CD14-positive monocyte (primary cell): ENCODE results near the gene CNTNAP1. TPM values are rescaled to one million over a fixed set of nuclear protein-coding genes. Genes with fewer than 3 reads are reported as not detected.

Source experiments
- DNase-seq, 3 donors: peaks; one replicate each; pipeline ENCODE4 v3.0.0-alpha.2; 2011 to 2022
- H2AFZ ChIP-seq: 2 replicates; pipeline ENCODE4 v1.6.0; 2012; ENCODE audit warnings: mild to moderate bottlenecking, low read depth, low read length, inconsistent platforms; ENCODE audit not compliant: insufficient read depth, poor library complexity, severe bottlenecking
- H3K27ac ChIP-seq, 2 donors: 1 replicate in 1 of 2; 2 replicates in 1 of 2; pipeline ENCODE4 v1.5.1; 2012 to 2013; ENCODE audit warnings: low read length in 2 of 2, control low read depth in 1 of 2, inconsistent platforms in 1 of 2, low read depth in 1 of 2, mild to moderate bottlenecking in 1 of 2
- H3K27me3 ChIP-seq, 2 donors: one replicate each; pipeline versions ENCODE4 v1.6.0 to v1.6.1; 2011 to 2013; ENCODE audit warnings: low read length in 2 of 2; ENCODE audit not compliant: control insufficient read depth in 2 of 2, insufficient read depth in 2 of 2
- H3K36me3 ChIP-seq, 2 donors: replicated peaks in 1 of 2; 1 replicate in 1 of 2; 2 replicates in 1 of 2; pipeline versions ENCODE4 v1.5.1 to v1.6.1; 2012 to 2013; ENCODE audit warnings: low read length in 2 of 2, control low read depth in 1 of 2, inconsistent platforms in 1 of 2, mild to moderate bottlenecking in 1 of 2; ENCODE audit not compliant: insufficient read depth in 2 of 2, control insufficient read depth in 1 of 2
- H3K4me1 ChIP-seq, 2 donors: 1 replicate in 1 of 2; 2 replicates in 1 of 2; pipeline versions ENCODE4 v1.5.1 to v1.6.1; 2012 to 2013; ENCODE audit warnings: low read length in 2 of 2, control low read depth in 1 of 2, inconsistent platforms in 1 of 2, mild to moderate bottlenecking in 1 of 2, moderate library complexity in 1 of 2; ENCODE audit not compliant: insufficient read depth in 2 of 2, control insufficient read depth in 1 of 2
- H3K4me2 ChIP-seq: replicated peaks from 2 replicates; pipeline ENCODE3; 2012; ENCODE audit warnings: low read length, moderate library complexity, mild to moderate bottlenecking; ENCODE audit not compliant: poor library complexity, severe bottlenecking; ENCODE audit errors: extremely low read depth
- H3K4me3 ChIP-seq, 3 experiments: fragments of 200-600 bp in 1 of 3; sonication (generic) in 1 of 3; replicated peaks in 1 of 3; 1 replicate in 2 of 3; 2 replicates in 1 of 3; pipeline ENCODE4 v1.5.1; 2011 to 2013; ENCODE audit warnings: low read length in 3 of 3, mild to moderate bottlenecking in 3 of 3, control low read depth in 2 of 3, low read depth in 2 of 3, inconsistent platforms in 1 of 3, moderate library complexity in 1 of 3
- H3K79me2 ChIP-seq: 2 replicates; pipeline ENCODE4 v1.6.0; 2012; ENCODE audit warnings: mild to moderate bottlenecking, control low read depth, inconsistent platforms, low read length, moderate library complexity; ENCODE audit not compliant: insufficient read depth
- H3K9ac ChIP-seq: 2 replicates; pipeline ENCODE4 v1.6.0; 2017; ENCODE audit warnings: low read length, mild to moderate bottlenecking; ENCODE audit not compliant: insufficient read depth, poor library complexity, severe bottlenecking
- H3K9me3 ChIP-seq, 2 donors: replicated peaks in 1 of 2; 1 replicate in 1 of 2; 2 replicates in 1 of 2; pipeline versions ENCODE4 v1.5.1 to v1.6.1; 2012 to 2013; ENCODE audit warnings: low read length in 2 of 2, control low read depth in 1 of 2; ENCODE audit not compliant: control insufficient read depth in 1 of 2, insufficient read depth in 1 of 2
- H4K20me1 ChIP-seq: 2 replicates; pipeline ENCODE4 v1.6.0; 2012; ENCODE audit warnings: mild to moderate bottlenecking, low read length, control low read depth, moderate library complexity; ENCODE audit not compliant: insufficient read depth
- H3K27ac Mint-ChIP-seq, 7 donors: one replicate each; pipeline ENCODE4 v1.8.0; 2020; ENCODE audit warnings: mild to moderate bottlenecking in 7 of 7, mixed read lengths in 7 of 7, moderate library complexity in 6 of 7, inconsistent platforms in 2 of 7
- H3K27me3 Mint-ChIP-seq, 3 donors: one replicate each; pipeline ENCODE4 v1.8.0; 2021 to 2022; ENCODE audit warnings: low read depth in 3 of 3, mild to moderate bottlenecking in 3 of 3, mixed read lengths in 3 of 3, moderate library complexity in 3 of 3, inconsistent platforms in 1 of 3
- H3K36me3 Mint-ChIP-seq, 2 donors: one replicate each; pipeline ENCODE4 v1.8.0; 2020; ENCODE audit warnings: mixed read lengths in 2 of 2, inconsistent platforms in 1 of 2, mild to moderate bottlenecking in 1 of 2
- H3K4me1 Mint-ChIP-seq: one replicate; pipeline ENCODE4 v1.8.0; 2020; ENCODE audit warnings: mild to moderate bottlenecking, mixed read lengths
- H3K4me3 Mint-ChIP-seq, 2 donors: one replicate each; pipeline ENCODE4 v1.8.0; 2020; ENCODE audit warnings: mild to moderate bottlenecking in 2 of 2, mixed read lengths in 2 of 2, moderate library complexity in 1 of 2
- H3K9me3 Mint-ChIP-seq, 7 donors: one replicate each; pipeline ENCODE4 v1.8.0; 2020 to 2022; ENCODE audit warnings: mixed read lengths in 7 of 7, mild to moderate bottlenecking in 6 of 7, moderate library complexity in 6 of 7, inconsistent platforms in 2 of 7
- WGBS: methylation state at CpG from one replicate; pipeline ENCODE4 v1.1.5; 2013; ENCODE audit warnings: missing lambda C conversion rate; ENCODE audit not compliant: insufficient coverage; 5-methylcytosine and 5-hydroxymethylcytosine counted together
- intact Hi-C, 2 donors: fragments of 100-400 bp; cut with micrococcal nuclease; formaldehyde crosslinking; loops; one replicate each; pipeline versions ENCODE4 v1.15.0 to v1.15.1; 2023
- polyA plus RNA-seq, 3 donors: library from polyadenylated mRNA; depleted of rRNA in 1 of 3; unstranded in 2 of 3; stranded (reverse) in 1 of 3; fragments of 300-500 nt in 2 of 3; fragments of >200 nt in 1 of 3; fragmentation: Illumina TruSeq in 2 of 3; gene quantifications; 1 replicate in 2 of 3; 2 replicates in 1 of 3; pipeline ENCODE4 v1.2.3, GENCODE V29; 2012 to 2021
- TF ChIP-seq, protein P1 (sequence below): fragments of 200-600 bp; IDR thresholded peaks from one replicate; pipeline ENCODE4 v1.8.0; 2022; ENCODE audit warnings: antibody characterized with exemption, mild to moderate bottlenecking

CNTNAP1 gene
- polyA plus RNA-seq, 3 donors = 0.23 to 0.24 TPM; not detected in 1

DNA sequence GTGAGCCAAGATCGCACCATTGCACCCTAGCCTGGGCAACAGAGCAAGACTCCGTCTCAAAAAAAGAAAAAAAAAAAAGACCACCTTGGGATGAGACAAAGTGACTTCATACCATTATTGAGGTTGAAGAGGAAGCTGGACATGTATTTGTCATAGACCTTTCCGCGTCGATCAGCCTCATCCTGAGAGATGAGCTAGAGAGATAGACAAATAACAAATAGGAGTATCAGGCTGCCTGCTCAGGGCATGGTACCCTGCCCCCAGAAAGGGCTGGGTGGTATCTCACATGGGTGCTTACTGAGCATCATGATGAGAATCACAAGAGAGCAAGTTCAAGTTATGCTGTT is 22.1 kb downstream of the CNTNAP1 start:
- H3K27me3 ChIP-seq = no peaks in the 10 kb centered on the region
- TF ChIP-seq, protein P1, sequence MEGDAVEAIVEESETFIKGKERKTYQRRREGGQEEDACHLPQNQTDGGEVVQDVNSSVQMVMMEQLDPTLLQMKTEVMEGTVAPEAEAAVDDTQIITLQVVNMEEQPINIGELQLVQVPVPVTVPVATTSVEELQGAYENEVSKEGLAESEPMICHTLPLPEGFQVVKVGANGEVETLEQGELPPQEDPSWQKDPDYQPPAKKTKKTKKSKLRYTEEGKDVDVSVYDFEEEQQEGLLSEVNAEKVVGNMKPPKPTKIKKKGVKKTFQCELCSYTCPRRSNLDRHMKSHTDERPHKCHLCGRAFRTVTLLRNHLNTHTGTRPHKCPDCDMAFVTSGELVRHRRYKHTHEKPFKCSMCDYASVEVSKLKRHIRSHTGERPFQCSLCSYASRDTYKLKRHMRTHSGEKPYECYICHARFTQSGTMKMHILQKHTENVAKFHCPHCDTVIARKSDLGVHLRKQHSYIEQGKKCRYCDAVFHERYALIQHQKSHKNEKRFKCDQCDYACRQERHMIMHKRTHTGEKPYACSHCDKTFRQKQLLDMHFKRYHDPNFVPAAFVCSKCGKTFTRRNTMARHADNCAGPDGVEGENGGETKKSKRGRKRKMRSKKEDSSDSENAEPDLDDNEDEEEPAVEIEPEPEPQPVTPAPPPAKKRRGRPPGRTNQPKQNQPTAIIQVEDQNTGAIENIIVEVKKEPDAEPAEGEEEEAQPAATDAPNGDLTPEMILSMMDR = no peak
- H3K36me3 ChIP-seq = peaks cover 88 to 97% of the 10 kb centered on the region in 2 donors
- Mint-ChIP-seq H3K27me3 (peaks cover 0 to 2% (median 0%) of the 10 kb centered on the region in 3 donors), H3K9me3 (no peaks in the 10 kb centered on the region), H3K4me1 (no peaks in the 10 kb centered on the region), H3K27ac (peak overlapping the region in 1 of 7 donors; percentile 15), H3K36me3 (peaks cover 88 to 99% of the 10 kb centered on the region in 2 donors), H3K4me3 (no peak overlapping the region)
- no peak overlapping the region for H3K27ac ChIP-seq
- intact Hi-C loops = no loop called here
- H3K9me3 ChIP-seq = no peaks in the 10 kb centered on the region
- no peaks in the 10 kb centered on the region for H3K79me2 ChIP-seq
- 100% methylated on average over 3 of the region's 5 CpGs for WGBS
- no peak for DNase-seq
- H2AFZ ChIP-seq = no peak overlapping the region
- no peaks in the 10 kb centered on the region for H3K4me1 ChIP-seq
- H4K20me1 ChIP-seq = no peaks in the 10 kb centered on the region
- no peak overlapping the region for H3K4me2 ChIP-seq
- H3K4me3 ChIP-seq = no peak overlapping the region
- H3K9ac ChIP-seq = no peak overlapping the region

DNA sequence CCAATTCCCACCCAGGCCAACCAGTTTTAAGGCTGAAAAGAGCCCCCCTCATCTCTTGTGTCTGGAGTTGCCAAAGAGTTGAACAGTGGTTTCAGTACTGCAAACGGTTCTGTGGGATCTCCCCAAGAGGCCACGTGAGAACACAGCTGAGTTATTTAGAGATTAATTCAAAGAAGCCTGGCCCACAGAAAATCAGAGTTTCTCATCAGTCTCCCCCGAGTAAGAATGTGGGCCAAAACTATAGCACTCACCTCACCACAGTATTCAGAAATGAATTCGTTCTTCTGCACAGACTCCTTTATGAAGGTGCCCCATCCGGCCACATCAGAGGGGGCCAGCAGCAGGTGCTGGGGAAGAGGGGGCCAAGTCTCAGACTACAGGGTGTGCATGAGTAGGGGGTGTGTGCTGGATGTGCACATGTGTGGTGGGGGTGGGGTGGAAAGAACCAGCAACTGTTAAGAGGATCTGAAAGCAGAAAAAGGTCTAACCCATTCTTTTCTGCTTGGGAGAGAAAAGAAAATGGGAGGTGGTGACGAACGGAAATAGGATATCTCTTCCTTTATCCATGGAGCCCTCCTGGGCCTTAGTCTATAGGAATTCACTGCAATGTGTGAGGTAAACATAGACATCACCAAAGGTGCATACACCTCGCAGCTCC is 22.6 kb downstream of the CNTNAP1 start:
- TF ChIP-seq, protein P1 = no peak
- no peak overlapping the region for H3K27ac ChIP-seq
- H3K4me1 ChIP-seq = no peaks in the 10 kb centered on the region
- intact Hi-C loops = no loop called here
- no peak overlapping the region for H3K4me3 ChIP-seq
- no peaks in the 10 kb centered on the region for H4K20me1 ChIP-seq
- H3K9ac ChIP-seq = no peak overlapping the region
- H3K4me2 ChIP-seq = no peak overlapping the region
- no peaks in the 10 kb centered on the region for H3K79me2 ChIP-seq
- peaks cover 91 to 100% of the 10 kb centered on the region in 2 donors for H3K36me3 Mint-ChIP-seq
- no peak overlapping the region for H2AFZ ChIP-seq
- no peaks in the 10 kb centered on the region for H3K9me3 ChIP-seq
- H3K27me3 ChIP-seq = no peaks in the 10 kb centered on the region
- H3K27ac Mint-ChIP-seq = no peak overlapping the region
- no peak for DNase-seq
- no peak overlapping the region for H3K4me3 Mint-ChIP-seq
- H3K36me3 ChIP-seq = peaks cover 93 to 100% of the 10 kb centered on the region in 2 donors
- peaks cover 0 to 2% (median 0%) of the 10 kb centered on the region in 3 donors for H3K27me3 Mint-ChIP-seq
- no peaks in the 10 kb centered on the region for H3K4me1 Mint-ChIP-seq
- H3K9me3 Mint-ChIP-seq = peaks cover 0 to 2% (median 0%) of the 10 kb centered on the region in 7 donors
- 88% methylated on average over 6 of the region's 8 CpGs for WGBS
